GM23338 (cell line): Measurements from ENCODE around the gene PAMR1.

ENCODE experiments used
- CREB1 ChIP-seq: fragments of 250-450 bp; sonication (Bioruptor Pico); IDR thresholded peaks from 2 replicates; pipeline ENCODE4 v1.5.0; 2020; ENCODE audit warnings: low read depth, mild to moderate bottlenecking, moderate library complexity
- CTCF ChIP-seq, 2 experiments: fragments of 200-600 bp in 1 of 2; sonication (generic) in 1 of 2; conservative IDR thresholded peaks; 2 replicates each; pipeline versions ENCODE4 v1.5.1 to v1.6.1; 2016 to 2017; ENCODE audit warnings: antibody characterized with exemption in 2 of 2, low read depth in 2 of 2, mild to moderate bottlenecking in 2 of 2, moderate library complexity in 1 of 2
- ETS1 ChIP-seq: IDR thresholded peaks from 2 replicates; pipeline ENCODE4 v1.6.1; 2016; ENCODE audit warnings: antibody characterized with exemption
- EZH2 ChIP-seq: fragments of 200-600 bp; sonication (generic); IDR thresholded peaks from one replicate; pipeline ENCODE4 v1.8.0; 2017; ENCODE audit warnings: antibody characterized with exemption, mild to moderate bottlenecking, low read depth; ENCODE audit not compliant: unreplicated experiment
- EZH2phosphoT487 ChIP-seq: fragments of 200-600 bp; sonication (generic); IDR thresholded peaks from one replicate; pipeline ENCODE4 v1.8.1; 2018; ENCODE audit warnings: antibody characterized with exemption; ENCODE audit not compliant: unreplicated experiment
- JUNB ChIP-seq: IDR thresholded peaks from one replicate; pipeline ENCODE4 v1.6.1; 2016; ENCODE audit warnings: antibody characterized with exemption; ENCODE audit not compliant: unreplicated experiment
- NANOG ChIP-seq: IDR thresholded peaks from 2 replicates; pipeline ENCODE4 v1.6.1; 2016; ENCODE audit warnings: antibody characterized with exemption, borderline replicate concordance
- POLR2AphosphoS5 ChIP-seq: IDR thresholded peaks from 2 replicates; pipeline ENCODE4 v1.6.1; 2016; ENCODE audit warnings: antibody characterized with exemption, low read depth
- REST ChIP-seq: IDR thresholded peaks from one replicate; pipeline ENCODE4 v1.6.1; 2018; ENCODE audit warnings: antibody characterized with exemption; ENCODE audit not compliant: unreplicated experiment
- STAT1 ChIP-seq: IDR thresholded peaks from one replicate; pipeline ENCODE4 v1.6.1; 2016; ENCODE audit warnings: antibody characterized with exemption; ENCODE audit not compliant: unreplicated experiment
- ZNF114 ChIP-seq: fragments of 250-450 bp; sonication (Bioruptor Pico); IDR thresholded peaks from 2 replicates; pipeline ENCODE4 v1.5.0; 2020; ENCODE audit warnings: mild to moderate bottlenecking, moderate library complexity
- TF ChIP-seq, protein P1 (sequence below): fragments of 250-450 bp; sonication (Bioruptor Pico); IDR thresholded peaks from 2 replicates; pipeline ENCODE4 v1.5.0; 2020; ENCODE audit warnings: mild to moderate bottlenecking, moderate library complexity

DNA sequence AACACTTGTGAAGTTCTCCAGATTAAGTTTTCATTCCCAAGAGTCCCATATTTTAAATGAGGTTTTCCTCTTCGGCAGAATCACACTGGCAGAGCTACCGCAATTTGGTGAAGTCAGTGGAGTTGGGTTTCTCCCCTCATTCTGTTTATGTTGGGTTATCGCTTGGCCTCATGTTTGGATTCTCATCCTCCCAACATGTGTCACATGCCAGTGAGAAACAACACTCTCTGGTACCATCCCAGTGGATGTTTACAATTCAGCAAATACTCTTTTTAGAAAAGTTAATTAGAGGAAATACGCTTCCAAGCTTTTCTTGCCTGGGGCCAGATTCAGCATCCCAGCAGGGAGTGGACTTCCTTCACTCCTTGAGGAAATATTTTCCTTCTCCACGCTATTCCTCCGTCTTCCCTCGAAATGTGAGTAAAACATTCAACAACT is 2.1 kb downstream of the PAMR1 start:
- TF ChIP-seq EZH2 (no peak), CTCF (conservative IDR thresholded peaks at IDR 0.05; ENCODE audit: low read depth in 2 of 2) (no peak), POLR2AphosphoS5 (no peak), CREB1 (no peak), NANOG (no peak), REST (no peak), JUNB (no peak), EZH2phosphoT487 (no peak), STAT1 (no peak), ETS1 (no peak), ZNF114 (CRISPR knock-in tag) (no peak)
- TF ChIP-seq, protein P1, sequence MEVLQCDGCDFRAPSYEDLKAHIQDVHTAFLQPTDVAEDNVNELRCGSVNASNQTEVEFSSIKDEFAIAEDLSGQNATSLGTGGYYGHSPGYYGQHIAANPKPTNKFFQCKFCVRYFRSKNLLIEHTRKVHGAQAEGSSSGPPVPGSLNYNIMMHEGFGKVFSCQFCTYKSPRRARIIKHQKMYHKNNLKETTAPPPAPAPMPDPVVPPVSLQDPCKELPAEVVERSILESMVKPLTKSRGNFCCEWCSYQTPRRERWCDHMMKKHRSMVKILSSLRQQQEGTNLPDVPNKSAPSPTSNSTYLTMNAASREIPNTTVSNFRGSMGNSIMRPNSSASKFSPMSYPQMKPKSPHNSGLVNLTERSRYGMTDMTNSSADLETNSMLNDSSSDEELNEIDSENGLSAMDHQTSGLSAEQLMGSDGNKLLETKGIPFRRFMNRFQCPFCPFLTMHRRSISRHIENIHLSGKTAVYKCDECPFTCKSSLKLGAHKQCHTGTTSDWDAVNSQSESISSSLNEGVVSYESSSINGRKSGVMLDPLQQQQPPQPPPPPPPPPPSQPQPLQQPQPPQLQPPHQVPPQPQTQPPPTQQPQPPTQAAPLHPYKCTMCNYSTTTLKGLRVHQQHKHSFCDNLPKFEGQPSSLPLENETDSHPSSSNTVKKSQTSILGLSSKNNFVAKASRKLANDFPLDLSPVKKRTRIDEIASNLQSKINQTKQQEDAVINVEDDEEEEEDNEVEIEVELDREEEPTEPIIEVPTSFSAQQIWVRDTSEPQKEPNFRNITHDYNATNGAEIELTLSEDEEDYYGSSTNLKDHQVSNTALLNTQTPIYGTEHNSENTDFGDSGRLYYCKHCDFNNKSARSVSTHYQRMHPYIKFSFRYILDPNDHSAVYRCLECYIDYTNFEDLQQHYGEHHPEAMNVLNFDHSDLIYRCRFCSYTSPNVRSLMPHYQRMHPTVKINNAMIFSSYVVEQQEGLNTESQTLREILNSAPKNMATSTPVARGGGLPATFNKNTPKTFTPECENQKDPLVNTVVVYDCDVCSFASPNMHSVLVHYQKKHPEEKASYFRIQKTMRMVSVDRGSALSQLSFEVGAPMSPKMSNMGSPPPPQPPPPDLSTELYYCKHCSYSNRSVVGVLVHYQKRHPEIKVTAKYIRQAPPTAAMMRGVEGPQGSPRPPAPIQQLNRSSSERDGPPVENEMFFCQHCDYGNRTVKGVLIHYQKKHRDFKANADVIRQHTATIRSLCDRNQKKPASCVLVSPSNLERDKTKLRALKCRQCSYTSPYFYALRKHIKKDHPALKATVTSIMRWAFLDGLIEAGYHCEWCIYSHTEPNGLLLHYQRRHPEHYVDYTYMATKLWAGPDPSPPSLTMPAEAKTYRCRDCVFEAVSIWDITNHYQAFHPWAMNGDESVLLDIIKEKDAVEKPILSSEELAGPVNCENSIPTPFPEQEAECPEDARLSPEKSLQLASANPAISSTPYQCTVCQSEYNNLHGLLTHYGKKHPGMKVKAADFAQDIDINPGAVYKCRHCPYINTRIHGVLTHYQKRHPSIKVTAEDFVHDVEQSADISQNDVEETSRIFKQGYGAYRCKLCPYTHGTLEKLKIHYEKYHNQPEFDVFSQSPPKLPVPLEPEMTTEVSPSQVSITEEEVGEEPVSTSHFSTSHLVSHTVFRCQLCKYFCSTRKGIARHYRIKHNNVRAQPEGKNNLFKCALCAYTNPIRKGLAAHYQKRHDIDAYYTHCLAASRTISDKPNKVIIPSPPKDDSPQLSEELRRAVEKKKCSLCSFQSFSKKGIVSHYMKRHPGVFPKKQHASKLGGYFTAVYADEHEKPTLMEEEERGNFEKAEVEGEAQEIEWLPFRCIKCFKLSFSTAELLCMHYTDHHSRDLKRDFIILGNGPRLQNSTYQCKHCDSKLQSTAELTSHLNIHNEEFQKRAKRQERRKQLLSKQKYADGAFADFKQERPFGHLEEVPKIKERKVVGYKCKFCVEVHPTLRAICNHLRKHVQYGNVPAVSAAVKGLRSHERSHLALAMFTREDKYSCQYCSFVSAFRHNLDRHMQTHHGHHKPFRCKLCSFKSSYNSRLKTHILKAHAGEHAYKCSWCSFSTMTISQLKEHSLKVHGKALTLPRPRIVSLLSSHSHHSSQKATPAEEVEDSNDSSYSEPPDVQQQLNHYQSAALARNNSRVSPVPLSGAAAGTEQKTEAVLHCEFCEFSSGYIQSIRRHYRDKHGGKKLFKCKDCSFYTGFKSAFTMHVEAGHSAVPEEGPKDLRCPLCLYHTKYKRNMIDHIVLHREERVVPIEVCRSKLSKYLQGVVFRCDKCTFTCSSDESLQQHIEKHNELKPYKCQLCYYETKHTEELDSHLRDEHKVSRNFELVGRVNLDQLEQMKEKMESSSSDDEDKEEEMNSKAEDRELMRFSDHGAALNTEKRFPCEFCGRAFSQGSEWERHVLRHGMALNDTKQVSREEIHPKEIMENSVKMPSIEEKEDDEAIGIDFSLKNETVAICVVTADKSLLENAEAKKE (CRISPR knock-in tag) = no peak
